Parathyroid adenoma (tissue), 2 donors: ENCODE results near the gene PLXNC1.

Source experiments
- H2AFZ ChIP-seq: fragments of 300-600 bp; sonication (generic); one replicate; pipeline ENCODE4 v1.7.0; 2017; ENCODE audit warnings: antibody characterized with exemption, mild to moderate bottlenecking
- H3K27ac ChIP-seq: fragments of 300-600 bp; sonication (generic); one replicate; pipeline ENCODE4 v1.7.0; 2017
- H3K27me3 ChIP-seq: fragments of 300-600 bp; sonication (generic); one replicate; pipeline ENCODE4 v1.7.0; 2017; ENCODE audit warnings: low read length; ENCODE audit not compliant: control insufficient read depth, insufficient read depth
- H3K36me3 ChIP-seq: fragments of 300-600 bp; sonication (generic); one replicate; pipeline ENCODE4 v1.7.0; 2017; ENCODE audit warnings: low read length; ENCODE audit not compliant: control insufficient read depth, insufficient read depth
- H3K4me1 ChIP-seq: fragments of 300-600 bp; sonication (generic); one replicate; pipeline ENCODE4 v1.7.0; 2017; ENCODE audit warnings: control low read depth
- H3K4me2 ChIP-seq: fragments of 300-600 bp; sonication (generic); one replicate; pipeline ENCODE4 v1.7.0; 2017; ENCODE audit warnings: low read length
- H3K4me3 ChIP-seq: fragments of 300-600 bp; sonication (generic); one replicate; pipeline ENCODE4 v1.7.0; 2017; ENCODE audit warnings: low read depth, low read length
- H3K79me2 ChIP-seq: fragments of 300-600 bp; sonication (generic); one replicate; pipeline ENCODE4 v1.7.0; 2017; ENCODE audit warnings: control low read depth
- H3K9ac ChIP-seq: fragments of 300-600 bp; sonication (generic); one replicate; pipeline ENCODE4 v1.7.0; 2017; ENCODE audit warnings: mild to moderate bottlenecking
- H3K9me3 ChIP-seq: fragments of 300-600 bp; sonication (generic); one replicate; pipeline ENCODE4 v1.7.0; 2017; ENCODE audit warnings: low read length; ENCODE audit not compliant: control insufficient read depth
- TF ChIP-seq, protein P1 (sequence below): fragments of 300-600 bp; sonication (generic); IDR thresholded peaks from one replicate; pipeline ENCODE4 v1.7.0; 2017; ENCODE audit warnings: antibody characterized with exemption, mild to moderate bottlenecking
- donor health status: primary hyperparathyroidism.

PLXNC1 gene

DNA sequence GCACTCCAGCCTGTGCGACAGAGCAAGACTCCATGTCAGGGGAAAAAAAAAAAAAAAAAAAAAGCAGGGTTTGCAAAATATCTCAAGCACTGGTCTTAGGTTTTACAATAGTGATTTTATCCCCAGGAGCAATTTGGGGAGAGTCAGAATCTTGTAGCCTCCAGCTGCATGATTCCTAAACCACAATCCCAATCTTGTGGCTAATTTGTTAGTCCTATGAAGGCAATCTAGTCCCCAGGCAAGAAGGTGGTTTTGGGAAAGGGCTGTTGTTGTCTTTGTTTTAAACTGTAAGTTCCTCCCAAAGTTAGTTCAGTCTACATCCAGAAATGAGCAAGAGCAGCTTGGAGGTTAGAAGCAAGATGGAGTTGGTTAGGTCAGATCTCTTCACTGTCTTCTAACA, 135.7 kb downstream of the PLXNC1 start:
- H3K9ac ChIP-seq, result no peak overlapping the region
- H3K4me1 ChIP-seq, result no peaks in the 10 kb centered on the region
- no peaks in the 10 kb centered on the region for H3K79me2 ChIP-seq
- H3K4me3 ChIP-seq, result no peak overlapping the region
- TF ChIP-seq, protein P1, sequence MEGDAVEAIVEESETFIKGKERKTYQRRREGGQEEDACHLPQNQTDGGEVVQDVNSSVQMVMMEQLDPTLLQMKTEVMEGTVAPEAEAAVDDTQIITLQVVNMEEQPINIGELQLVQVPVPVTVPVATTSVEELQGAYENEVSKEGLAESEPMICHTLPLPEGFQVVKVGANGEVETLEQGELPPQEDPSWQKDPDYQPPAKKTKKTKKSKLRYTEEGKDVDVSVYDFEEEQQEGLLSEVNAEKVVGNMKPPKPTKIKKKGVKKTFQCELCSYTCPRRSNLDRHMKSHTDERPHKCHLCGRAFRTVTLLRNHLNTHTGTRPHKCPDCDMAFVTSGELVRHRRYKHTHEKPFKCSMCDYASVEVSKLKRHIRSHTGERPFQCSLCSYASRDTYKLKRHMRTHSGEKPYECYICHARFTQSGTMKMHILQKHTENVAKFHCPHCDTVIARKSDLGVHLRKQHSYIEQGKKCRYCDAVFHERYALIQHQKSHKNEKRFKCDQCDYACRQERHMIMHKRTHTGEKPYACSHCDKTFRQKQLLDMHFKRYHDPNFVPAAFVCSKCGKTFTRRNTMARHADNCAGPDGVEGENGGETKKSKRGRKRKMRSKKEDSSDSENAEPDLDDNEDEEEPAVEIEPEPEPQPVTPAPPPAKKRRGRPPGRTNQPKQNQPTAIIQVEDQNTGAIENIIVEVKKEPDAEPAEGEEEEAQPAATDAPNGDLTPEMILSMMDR, result no peak
- H3K27me3 ChIP-seq, result no peaks in the 10 kb centered on the region
- no peak overlapping the region for H3K27ac ChIP-seq
- H3K4me2 ChIP-seq, result no peak overlapping the region
- H3K9me3 ChIP-seq, result no peaks in the 10 kb centered on the region
- H3K36me3 ChIP-seq, result no peaks in the 10 kb centered on the region
- no peak overlapping the region for H2AFZ ChIP-seq

DNA sequence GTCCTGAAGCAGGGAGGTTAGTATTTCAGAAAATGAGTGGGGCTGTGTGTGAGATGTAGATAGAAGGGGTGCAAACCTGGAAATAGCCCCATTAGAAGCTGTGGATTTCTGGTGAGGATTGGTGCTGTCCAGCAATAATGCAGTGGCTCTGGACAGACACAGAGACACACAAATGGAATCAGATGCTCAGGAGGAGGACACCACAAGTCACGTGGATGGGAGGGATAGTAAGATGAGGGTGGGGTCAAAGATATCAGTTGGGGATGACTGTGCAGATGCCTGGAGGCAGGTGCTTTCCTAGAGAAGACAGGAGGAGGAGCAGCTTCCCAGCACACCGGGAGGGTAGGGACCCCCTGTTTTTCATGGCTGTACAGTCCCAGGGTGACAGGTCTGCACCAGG, 136.5 kb downstream of the PLXNC1 start:
- no peaks in the 10 kb centered on the region for H3K4me1 ChIP-seq
- H3K79me2 ChIP-seq, result no peaks in the 10 kb centered on the region
- no peaks in the 10 kb centered on the region for H3K27me3 ChIP-seq
- H2AFZ ChIP-seq, result no peak overlapping the region
- H3K4me3 ChIP-seq, result no peak overlapping the region
- TF ChIP-seq, protein P1, result no peak
- H3K36me3 ChIP-seq, result no peaks in the 10 kb centered on the region
- no peak overlapping the region for H3K27ac ChIP-seq
- no peaks in the 10 kb centered on the region for H3K9me3 ChIP-seq
- no peak overlapping the region for H3K9ac ChIP-seq
- no peak overlapping the region for H3K4me2 ChIP-seq

DNA sequence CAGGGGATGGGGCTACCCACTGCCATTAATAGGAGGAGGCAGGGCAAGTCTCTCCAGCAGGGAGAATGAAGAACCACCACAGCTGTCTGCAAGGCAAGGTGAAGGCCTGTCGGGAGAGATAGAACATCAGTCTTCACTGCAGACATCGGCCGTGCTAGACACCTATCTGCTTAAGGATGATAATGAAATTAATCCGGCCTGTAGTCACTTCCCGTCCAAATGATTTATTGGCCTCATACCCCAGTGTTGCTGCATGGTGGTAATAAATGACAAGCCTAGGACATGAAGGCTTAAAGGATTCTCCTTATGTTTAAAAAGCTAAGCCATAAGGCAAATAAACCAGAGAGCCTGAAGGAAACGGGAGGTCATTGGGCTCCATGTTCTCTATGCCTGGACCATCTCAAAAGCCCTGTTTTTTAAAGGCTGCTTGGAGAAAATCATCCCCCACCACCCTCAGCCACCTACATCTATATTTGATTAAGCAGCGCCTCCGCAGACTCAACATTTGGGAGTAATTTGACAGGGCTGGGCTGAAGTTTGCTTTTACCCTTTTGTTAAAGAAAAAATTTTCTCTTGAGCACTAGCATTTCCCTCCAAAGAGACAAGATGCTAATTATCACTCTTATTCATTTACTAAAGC, 137.7 kb downstream of the PLXNC1 start:
- Histone ChIP-seq H3K9me3 (no peaks in the 10 kb centered on the region), H3K4me2 (no peak overlapping the region), H3K27ac (no peak overlapping the region), H3K4me3 (no peak overlapping the region), H3K27me3 (no peaks in the 10 kb centered on the region), H2AFZ (no peak overlapping the region), H3K9ac (no peak overlapping the region), H3K79me2 (no peaks in the 10 kb centered on the region), H3K36me3 (no peaks in the 10 kb centered on the region), H3K4me1 (no peaks in the 10 kb centered on the region)
- TF ChIP-seq, protein P1, result no peak

DNA sequence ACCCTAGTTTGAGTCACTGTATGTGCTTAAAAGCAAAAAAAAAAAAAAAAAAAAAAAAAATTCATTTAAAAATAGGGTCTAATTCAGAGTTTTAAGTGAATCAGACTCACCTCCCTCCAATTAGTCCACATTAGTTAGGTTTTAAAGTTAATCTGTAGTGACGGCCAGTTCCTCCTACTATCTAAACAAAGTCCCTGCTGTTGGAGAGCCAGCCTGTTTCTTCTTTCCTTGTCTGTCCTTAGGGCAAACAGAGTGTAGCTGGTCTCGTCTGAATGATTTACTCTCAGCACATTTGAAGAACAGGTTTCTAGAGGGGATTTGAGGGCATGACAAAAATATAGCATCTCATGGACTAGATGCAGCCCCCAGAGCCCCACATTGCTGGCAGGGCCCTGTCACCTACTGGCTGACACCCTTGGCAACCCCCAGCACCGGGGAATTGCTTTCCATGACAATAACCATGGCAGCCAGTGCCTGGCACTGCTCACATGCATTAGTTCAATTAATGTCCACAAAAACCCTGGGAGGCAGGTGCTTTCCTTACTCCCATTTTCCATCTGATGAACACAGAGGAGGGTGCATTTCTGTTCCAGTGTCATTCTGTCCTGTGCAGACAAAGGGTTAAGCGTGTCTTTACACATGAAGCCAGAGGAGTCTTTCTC, 138.3 kb downstream of the PLXNC1 start:
- Histone ChIP-seq H3K4me2 (no peak overlapping the region), H3K36me3 (no peaks in the 10 kb centered on the region), H3K9ac (no peak overlapping the region), H3K27me3 (no peaks in the 10 kb centered on the region), H3K27ac (no peak overlapping the region), H3K79me2 (no peaks in the 10 kb centered on the region), H2AFZ (no peak overlapping the region), H3K4me3 (no peak overlapping the region), H3K4me1 (no peaks in the 10 kb centered on the region), H3K9me3 (no peaks in the 10 kb centered on the region)
- TF ChIP-seq, protein P1, result no peak

DNA sequence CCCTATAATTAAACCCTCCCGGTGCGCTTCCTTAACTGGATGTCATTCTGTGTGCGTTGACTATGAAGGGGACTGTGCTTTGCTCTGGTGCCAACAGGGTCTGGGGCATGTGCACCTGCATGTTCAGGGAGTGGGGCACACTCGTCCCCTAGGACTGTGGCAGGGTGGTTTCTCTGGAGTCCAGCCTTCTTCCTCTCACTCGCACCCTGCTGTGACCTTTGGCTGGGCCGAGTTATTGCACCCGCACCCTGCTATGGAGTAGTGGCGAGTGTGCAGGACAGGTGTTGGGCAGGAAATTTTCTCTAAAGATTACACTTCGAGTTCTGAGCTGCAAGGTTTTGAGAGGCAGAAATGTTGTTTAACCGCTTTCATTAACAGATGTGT, 138.9 kb downstream of the PLXNC1 start:
- no peak overlapping the region for H2AFZ ChIP-seq
- no peak overlapping the region for H3K4me3 ChIP-seq
- H3K27me3 ChIP-seq, result no peaks in the 10 kb centered on the region
- no peak overlapping the region for H3K4me2 ChIP-seq
- no peak overlapping the region for H3K27ac ChIP-seq
- TF ChIP-seq, protein P1, result no peak
- no peak overlapping the region for H3K9ac ChIP-seq
- H3K79me2 ChIP-seq, result no peaks in the 10 kb centered on the region
- H3K36me3 ChIP-seq, result no peaks in the 10 kb centered on the region
- no peaks in the 10 kb centered on the region for H3K4me1 ChIP-seq
- H3K9me3 ChIP-seq, result no peaks in the 10 kb centered on the region
